HL-60 (cell line): ENCODE measurements around the gene ISLR2.
A peak's percentile ranks its signal among the peaks of the same experiment; 100 is the strongest.

Source experiments
- DNase-seq, 2 experiments: peaks; one replicate each; pipeline ENCODE4 v3.0.0-alpha.2; 2010 to 2020; ENCODE audit warnings: low read depth in 1 of 2, low spot score in 1 of 2
- H3K27ac ChIP-seq: fragments of 250-450 bp; sonication (Bioruptor Pico); replicated peaks from 2 replicates; pipeline ENCODE4 v1.5.1; 2020; ENCODE audit warnings: mild to moderate bottlenecking, moderate library complexity
- H3K27me3 ChIP-seq: fragments of 250-450 bp; sonication (Bioruptor Pico); 2 replicates; pipeline ENCODE4 v1.5.1; 2021; ENCODE audit warnings: mild to moderate bottlenecking, moderate library complexity; ENCODE audit not compliant: insufficient read depth, poor library complexity, severe bottlenecking
- H3K4me3 ChIP-seq: replicated peaks from 2 replicates; pipeline ENCODE4 v1.5.1; 2011; ENCODE audit warnings: mild to moderate bottlenecking, control low read depth, low read length; ENCODE audit not compliant: insufficient read depth
- GABPA ChIP-seq: IDR thresholded peaks from 2 replicates; pipeline ENCODE4 v1.6.1; 2012; ENCODE audit warnings: low read depth
- POLR2AphosphoS5 ChIP-seq: IDR thresholded peaks from 2 replicates; pipeline ENCODE4 v1.6.1; 2012; ENCODE audit warnings: low read depth
- SPI1 ChIP-seq: IDR thresholded peaks from 2 replicates; pipeline ENCODE4 v1.6.1; 2012; ENCODE audit warnings: low read depth, mild to moderate bottlenecking, borderline replicate concordance
- TF ChIP-seq, protein P1 (sequence below): IDR thresholded peaks from one replicate; pipeline ENCODE4 v1.5.1; 2011; ENCODE audit warnings: low read length, control low read depth, inconsistent platforms; ENCODE audit not compliant: insufficient read depth
- TF ChIP-seq, protein P2 (sequence below): IDR thresholded peaks from 2 replicates; pipeline ENCODE4 v1.6.1; 2012; ENCODE audit warnings: low read depth; ENCODE audit not compliant: insufficient replicate concordance

ISLR2 gene

DNA sequence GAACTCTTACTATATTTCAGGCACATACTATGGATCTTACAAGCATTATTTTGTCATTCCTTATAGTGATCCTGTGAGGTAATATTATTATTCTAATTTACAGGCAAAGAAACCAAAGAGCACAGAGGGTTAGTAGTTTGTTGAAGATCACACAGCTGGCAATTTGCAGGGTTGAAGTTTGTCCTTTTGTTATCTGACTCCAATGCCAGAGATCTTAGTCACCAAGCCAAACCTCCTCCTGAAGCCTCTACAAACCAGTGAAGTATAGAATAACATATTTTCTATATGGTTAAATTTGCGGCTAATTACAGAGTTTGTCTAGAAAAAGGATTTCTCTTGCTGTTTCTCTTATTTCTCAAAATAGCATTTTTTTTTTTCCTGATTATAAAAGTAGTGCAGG, 11.2 kb downstream of the ISLR2 start:
- H3K27ac ChIP-seq = no peak overlapping the region
- peaks cover 33% of the 10 kb centered on the region for H3K27me3 ChIP-seq
- no peak for TF ChIP-seq POLR2AphosphoS5
- TF ChIP-seq, protein P1, sequence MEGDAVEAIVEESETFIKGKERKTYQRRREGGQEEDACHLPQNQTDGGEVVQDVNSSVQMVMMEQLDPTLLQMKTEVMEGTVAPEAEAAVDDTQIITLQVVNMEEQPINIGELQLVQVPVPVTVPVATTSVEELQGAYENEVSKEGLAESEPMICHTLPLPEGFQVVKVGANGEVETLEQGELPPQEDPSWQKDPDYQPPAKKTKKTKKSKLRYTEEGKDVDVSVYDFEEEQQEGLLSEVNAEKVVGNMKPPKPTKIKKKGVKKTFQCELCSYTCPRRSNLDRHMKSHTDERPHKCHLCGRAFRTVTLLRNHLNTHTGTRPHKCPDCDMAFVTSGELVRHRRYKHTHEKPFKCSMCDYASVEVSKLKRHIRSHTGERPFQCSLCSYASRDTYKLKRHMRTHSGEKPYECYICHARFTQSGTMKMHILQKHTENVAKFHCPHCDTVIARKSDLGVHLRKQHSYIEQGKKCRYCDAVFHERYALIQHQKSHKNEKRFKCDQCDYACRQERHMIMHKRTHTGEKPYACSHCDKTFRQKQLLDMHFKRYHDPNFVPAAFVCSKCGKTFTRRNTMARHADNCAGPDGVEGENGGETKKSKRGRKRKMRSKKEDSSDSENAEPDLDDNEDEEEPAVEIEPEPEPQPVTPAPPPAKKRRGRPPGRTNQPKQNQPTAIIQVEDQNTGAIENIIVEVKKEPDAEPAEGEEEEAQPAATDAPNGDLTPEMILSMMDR = no peak
- no peak for TF ChIP-seq SPI1
- TF ChIP-seq, protein P2, sequence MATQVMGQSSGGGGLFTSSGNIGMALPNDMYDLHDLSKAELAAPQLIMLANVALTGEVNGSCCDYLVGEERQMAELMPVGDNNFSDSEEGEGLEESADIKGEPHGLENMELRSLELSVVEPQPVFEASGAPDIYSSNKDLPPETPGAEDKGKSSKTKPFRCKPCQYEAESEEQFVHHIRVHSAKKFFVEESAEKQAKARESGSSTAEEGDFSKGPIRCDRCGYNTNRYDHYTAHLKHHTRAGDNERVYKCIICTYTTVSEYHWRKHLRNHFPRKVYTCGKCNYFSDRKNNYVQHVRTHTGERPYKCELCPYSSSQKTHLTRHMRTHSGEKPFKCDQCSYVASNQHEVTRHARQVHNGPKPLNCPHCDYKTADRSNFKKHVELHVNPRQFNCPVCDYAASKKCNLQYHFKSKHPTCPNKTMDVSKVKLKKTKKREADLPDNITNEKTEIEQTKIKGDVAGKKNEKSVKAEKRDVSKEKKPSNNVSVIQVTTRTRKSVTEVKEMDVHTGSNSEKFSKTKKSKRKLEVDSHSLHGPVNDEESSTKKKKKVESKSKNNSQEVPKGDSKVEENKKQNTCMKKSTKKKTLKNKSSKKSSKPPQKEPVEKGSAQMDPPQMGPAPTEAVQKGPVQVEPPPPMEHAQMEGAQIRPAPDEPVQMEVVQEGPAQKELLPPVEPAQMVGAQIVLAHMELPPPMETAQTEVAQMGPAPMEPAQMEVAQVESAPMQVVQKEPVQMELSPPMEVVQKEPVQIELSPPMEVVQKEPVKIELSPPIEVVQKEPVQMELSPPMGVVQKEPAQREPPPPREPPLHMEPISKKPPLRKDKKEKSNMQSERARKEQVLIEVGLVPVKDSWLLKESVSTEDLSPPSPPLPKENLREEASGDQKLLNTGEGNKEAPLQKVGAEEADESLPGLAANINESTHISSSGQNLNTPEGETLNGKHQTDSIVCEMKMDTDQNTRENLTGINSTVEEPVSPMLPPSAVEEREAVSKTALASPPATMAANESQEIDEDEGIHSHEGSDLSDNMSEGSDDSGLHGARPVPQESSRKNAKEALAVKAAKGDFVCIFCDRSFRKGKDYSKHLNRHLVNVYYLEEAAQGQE = no peak
- TF ChIP-seq GABPA = no peak
- H3K4me3 ChIP-seq = no peak overlapping the region
- DNase-seq = no peak

GRCh38 chr15:74144153-74144775, 13.9 kb downstream of the ISLR2 start:
- TF ChIP-seq GABPA = no peak
- TF ChIP-seq, protein P1 = no peak
- Histone ChIP-seq H3K27ac (no peak overlapping the region), H3K27me3 (peaks cover 24% of the 10 kb centered on the region), H3K4me3 (no peak overlapping the region)
- no peak for DNase-seq

DNA sequence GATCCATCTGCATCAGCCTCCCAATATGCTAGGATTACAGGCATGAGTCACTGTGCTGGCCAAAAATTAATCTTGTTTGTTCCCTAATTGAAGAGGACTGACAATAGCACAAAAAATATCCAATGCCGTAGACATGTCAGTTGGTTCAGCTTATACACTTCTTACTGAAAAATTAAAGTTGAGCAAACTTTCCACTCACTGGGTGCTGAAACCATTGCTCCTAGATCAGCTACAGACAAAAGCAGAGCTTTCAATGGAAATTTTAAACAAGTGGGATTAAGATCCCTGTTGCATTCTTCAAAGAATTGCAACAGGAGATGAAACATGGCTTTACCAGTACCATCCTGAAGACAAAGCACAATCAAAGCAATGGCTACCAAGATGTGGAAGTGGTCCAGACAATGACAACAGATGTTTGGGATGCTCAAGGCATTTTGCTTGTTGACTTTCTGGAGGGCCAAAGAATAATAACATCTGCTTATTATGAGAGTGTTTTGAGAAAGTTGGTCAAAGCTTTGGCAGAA, 16.0 kb downstream of the ISLR2 start:
- TF ChIP-seq, protein P2 = peak; percentile 70
- TF ChIP-seq POLR2AphosphoS5 = no peak
- Histone ChIP-seq H3K27ac (no peak overlapping the region), H3K27me3 (peaks cover 9% of the 10 kb centered on the region), H3K4me3 (no peak overlapping the region)
- no peak for DNase-seq

DNA sequence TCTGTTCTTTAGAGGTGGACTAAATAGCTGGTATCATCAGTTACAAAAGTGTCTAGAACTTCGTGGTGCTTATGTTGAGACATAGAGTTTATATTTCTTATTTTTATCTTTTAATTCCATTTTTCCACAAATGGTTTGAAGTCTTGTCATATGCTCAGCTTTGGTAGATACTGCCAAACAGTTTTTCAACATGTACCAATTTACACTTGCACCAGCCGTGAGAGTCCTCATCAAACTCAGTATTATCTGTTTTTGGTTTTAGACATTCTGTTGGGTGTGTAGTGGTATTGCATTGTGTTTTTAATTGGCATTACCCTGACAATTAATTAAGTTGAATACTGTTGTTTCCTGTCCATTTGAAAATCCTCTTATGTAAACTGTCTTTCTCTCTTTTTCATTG, 16.7 kb downstream of the ISLR2 start:
- TF ChIP-seq GABPA (no peak), SPI1 (no peak), POLR2AphosphoS5 (no peak)
- TF ChIP-seq, protein P1 = no peak
- TF ChIP-seq, protein P2 = no peak
- Histone ChIP-seq H3K27ac (no peak overlapping the region), H3K4me3 (no peak overlapping the region), H3K27me3 (peaks cover 6% of the 10 kb centered on the region)
- DNase-seq = no peak
